ENCODE results near the gene GLCE. TPM values are rescaled to one million over a fixed set of nuclear protein-coding genes. Genes with fewer than 3 reads are reported as not detected.

The GLCE gene
- total and polyA plus RNA-seq, 9 of the 15 experiments (the other 6 are each of a cell fraction or from before 2014, with no cell fraction given) = 4.6 to 12.3 (median 10.6) TPM

- no peak for DNase-seq (ENCODE audit: extremely low read depth in 1 of 4, low spot score in 3 of 4)
- Histone ChIP-seq H3K27ac (ENCODE audit: extremely low read depth, low read depth, low read length) (no peak overlapping the region), H3K9me1 (ENCODE audit: control insufficient read depth, insufficient read depth, low read length) (no peaks in the 10 kb centered on the region), H3K4me3 (no peak overlapping the region), H3K36me3 (ENCODE audit: control insufficient read depth, insufficient read depth, low read length) (no peaks in the 10 kb centered on the region), H3K79me2 (ENCODE audit: control insufficient read depth, insufficient read depth, low read length) (no peaks in the 10 kb centered on the region), H4K20me1 (replicated peaks; ENCODE audit: control insufficient read depth, insufficient read depth, low read length) (no peaks in the 10 kb centered on the region; the same call in 1 of the 2 replicates), H3K4me1 (replicated peaks in 1 of 2; ENCODE audit: control insufficient read depth in 2 of 2, insufficient read depth in 2 of 2, low read length in 2 of 2) (peaks cover 0 to 11% of the 10 kb centered on the region in 2 experiments; a peak in 2 of 5 replicates), H3K9me3 (replicated peaks; ENCODE audit: control insufficient read depth, insufficient read depth, low read depth, low read length) (no peaks in the 10 kb centered on the region), H2AFZ (ENCODE audit: low read depth, low read length) (no peak overlapping the region), H3K27me3 (ENCODE audit: control insufficient read depth in 2 of 2, insufficient read depth in 2 of 2, low read length in 2 of 2) (peaks cover 40 to 70% of the 10 kb centered on the region in 2 experiments), H3K9ac (ENCODE audit: insufficient read depth in 1 of 2, low read depth in 2 of 2, low read length in 2 of 2) (no peak overlapping the region), H3K4me2 (ENCODE audit: insufficient read depth, low read length) (no peak overlapping the region)
- in situ Hi-C loops (cut with MboI) = no loop called here
- POLR2A ChIA-PET = no interaction called here
- intact Hi-C loops (cut with micrococcal nuclease) = no loop called here
- CTCF ChIA-PET (ENCODE audit: low intra/inter-chr PET ratio) = no interaction called here
- ATAC-seq = no peak
- 6% methylated on average over 10 of the region's 10 CpGs for WGBS (ENCODE audit: insufficient coverage, low coverage, missing lambda C conversion rate)
- no TSS peak for BruUV-seq (replicated peaks)
- no peak for FAIRE-seq
- TF ChIP-seq KDM5B (IDR thresholded peaks at IDR 0.05; ENCODE audit: insufficient replicate concordance, low read depth, low read length) (no peak), THRAP3 (IDR thresholded peaks at IDR 0.05; ENCODE audit: borderline replicate concordance) (no peak), ZC3H11A (IDR thresholded peaks at IDR 0.05; ENCODE audit: low read depth, low read length) (no peak), ETV1 (tag; conservative IDR thresholded peaks at IDR 0.05; ENCODE audit: low read depth) (no peak), RHOXF2B (CRISPR knock-in tag; conservative IDR thresholded peaks at IDR 0.05) (no peak), CUX1 (CRISPR knock-in tag; IDR thresholded peaks at IDR 0.05) (no peak), ZC3H4 (CRISPR knock-in tag; IDR thresholded peaks at IDR 0.05; ENCODE audit: borderline replicate concordance) (no peak), BRCA1 (IDR thresholded peaks at IDR 0.05) (no peak), BRCA1 (CRISPR knock-in tag; IDR thresholded peaks at IDR 0.05) (no peak), ZNF655 (CRISPR knock-in tag; IDR thresholded peaks at IDR 0.05) (no peak), ZBTB7A (IDR thresholded peaks at IDR 0.05; ENCODE audit: borderline replicate concordance, control insufficient read depth, low read depth, low read length) (no peak), C11orf30 (IDR thresholded peaks at IDR 0.05; ENCODE audit: low read depth) (no peak), ILK (tag; IDR thresholded peaks at IDR 0.05; ENCODE audit: borderline replicate concordance, low read depth) (no peak), PRPF4 (IDR thresholded peaks at IDR 0.05; ENCODE audit: insufficient read depth, low read depth, low read length, poor library complexity, severe bottlenecking) (no peak), TBL1XR1 (IDR thresholded peaks at IDR 0.05; ENCODE audit: low read length in 2 of 2) (no peak), SIN3B (IDR thresholded peaks at IDR 0.05; ENCODE audit: low read depth) (no peak), HDAC2 (IDR thresholded peaks at IDR 0.05) (no peak)
Observed at GRCh38 chr15:69297642-69298353, 137.4 kb downstream of the GLCE start.
